ENCODE measurements around the gene PALLD.

- TF ChIP-seq, protein P1, sequence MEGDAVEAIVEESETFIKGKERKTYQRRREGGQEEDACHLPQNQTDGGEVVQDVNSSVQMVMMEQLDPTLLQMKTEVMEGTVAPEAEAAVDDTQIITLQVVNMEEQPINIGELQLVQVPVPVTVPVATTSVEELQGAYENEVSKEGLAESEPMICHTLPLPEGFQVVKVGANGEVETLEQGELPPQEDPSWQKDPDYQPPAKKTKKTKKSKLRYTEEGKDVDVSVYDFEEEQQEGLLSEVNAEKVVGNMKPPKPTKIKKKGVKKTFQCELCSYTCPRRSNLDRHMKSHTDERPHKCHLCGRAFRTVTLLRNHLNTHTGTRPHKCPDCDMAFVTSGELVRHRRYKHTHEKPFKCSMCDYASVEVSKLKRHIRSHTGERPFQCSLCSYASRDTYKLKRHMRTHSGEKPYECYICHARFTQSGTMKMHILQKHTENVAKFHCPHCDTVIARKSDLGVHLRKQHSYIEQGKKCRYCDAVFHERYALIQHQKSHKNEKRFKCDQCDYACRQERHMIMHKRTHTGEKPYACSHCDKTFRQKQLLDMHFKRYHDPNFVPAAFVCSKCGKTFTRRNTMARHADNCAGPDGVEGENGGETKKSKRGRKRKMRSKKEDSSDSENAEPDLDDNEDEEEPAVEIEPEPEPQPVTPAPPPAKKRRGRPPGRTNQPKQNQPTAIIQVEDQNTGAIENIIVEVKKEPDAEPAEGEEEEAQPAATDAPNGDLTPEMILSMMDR (IDR thresholded peaks at IDR 0.05), result no peak
- TF ChIP-seq POLR2A (IDR thresholded peaks at IDR 0.05; ENCODE audit: low read depth), result no peak
Measured at GRCh38 chr4:168666531-168666930, 169.7 kb downstream of the PALLD start.
